ENCODE data around the gene HGS.

Gene HGS

DNA sequence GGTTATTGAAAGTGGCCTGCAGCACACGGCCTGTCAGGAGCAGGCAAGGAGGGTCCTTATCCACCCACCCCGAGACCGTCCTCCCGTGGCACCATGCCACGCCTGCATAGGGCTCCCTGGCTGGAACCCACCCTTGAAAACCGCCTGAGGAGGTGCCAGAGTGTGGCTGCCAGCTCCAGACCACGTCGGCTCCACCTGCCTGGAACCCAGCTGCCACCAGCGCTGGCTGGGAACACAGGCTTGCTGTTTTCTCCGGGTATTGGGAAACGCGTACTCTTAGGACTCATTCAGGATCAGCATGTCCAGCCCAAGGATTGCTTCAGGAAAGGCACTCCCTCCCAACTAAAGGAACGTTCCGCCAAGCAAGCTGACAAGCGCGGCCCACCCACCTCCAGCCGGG lies 6.9 kb upstream of the HGS start:
- no peak overlapping the region for H4K12ac ChIP-seq (ENCODE audit: low read depth, low read length)
- no peak overlapping the region for H3K23ac ChIP-seq (ENCODE audit: low read length)
- no peak overlapping the region for H3K9ac ChIP-seq (ENCODE audit: low read length)
- no peaks in the 10 kb centered on the region for H3K79me1 ChIP-seq (ENCODE audit: low read length)
- H3K27me3 ChIP-seq (ENCODE audit: insufficient read depth, low read length): no peaks in the 10 kb centered on the region
- H3K4ac ChIP-seq (ENCODE audit: low read depth, low read length): no peak overlapping the region
- peaks cover 35 to 43% of the 10 kb centered on the region in 2 experiments for H3K36me3 ChIP-seq (ENCODE audit: control insufficient read depth in 1 of 2, insufficient read depth in 2 of 2, low read length in 2 of 2)
- H2AFZ ChIP-seq (ENCODE audit: insufficient read depth, low read length, poor library complexity): no peak overlapping the region
- no peak overlapping the region for H3K4me2 ChIP-seq (ENCODE audit: low read length)
- DNase-seq: no peak
- WGBS (ENCODE audit: extremely low coverage, insufficient coverage, insufficient read length): no CpG with 5 or more reads among the region's 17 CpGs
- H2BK12ac ChIP-seq (ENCODE audit: low read length): no peak overlapping the region
- H3K4me1 ChIP-seq (ENCODE audit: control insufficient read depth in 1 of 2, insufficient read depth in 2 of 2, low read length in 2 of 2): no peaks in the 10 kb centered on the region
- H2AK5ac ChIP-seq (ENCODE audit: low read length): no peak overlapping the region
- H3K27ac ChIP-seq (ENCODE audit: low read depth, low read length): no peak overlapping the region
- H3K79me2 ChIP-seq (ENCODE audit: control insufficient read depth, insufficient read depth, low read length, poor library complexity): no peaks in the 10 kb centered on the region
- no peak overlapping the region for H2BK120ac ChIP-seq (ENCODE audit: insufficient read depth, low read length, poor library complexity)
- no peak overlapping the region for H3K18ac ChIP-seq (ENCODE audit: low read length)
- H4K8ac ChIP-seq (ENCODE audit: low read depth, low read length): no peak overlapping the region
- no peak overlapping the region for H2BK5ac ChIP-seq (ENCODE audit: low read depth, low read length, poor library complexity)
- peaks cover 1% of the 10 kb centered on the region for H3K9me3 ChIP-seq (ENCODE audit: insufficient read depth, low read depth, low read length)
- H3K4me3 ChIP-seq (ENCODE audit: low read depth, low read length): no peak overlapping the region
- no peak overlapping the region for H3K14ac ChIP-seq (ENCODE audit: low read length)
- no peak overlapping the region for H4K91ac ChIP-seq (ENCODE audit: low read depth, low read length)

GRCh38 chr17:81680150-81680549 lies 3.7 kb upstream of the HGS start:
- Histone ChIP-seq H3K36me3 (ENCODE audit: control insufficient read depth in 1 of 2, insufficient read depth in 2 of 2, low read length in 2 of 2) (peaks cover 11 to 17% of the 10 kb centered on the region in 2 experiments), H3K4me3 (ENCODE audit: low read depth, low read length) (no peak overlapping the region), H2BK12ac (ENCODE audit: low read length) (no peak overlapping the region), H3K27ac (ENCODE audit: low read depth, low read length) (no peak overlapping the region), H2BK120ac (ENCODE audit: insufficient read depth, low read length, poor library complexity) (no peak overlapping the region), H2BK5ac (ENCODE audit: low read depth, low read length, poor library complexity) (no peak overlapping the region), H3K9ac (ENCODE audit: low read length) (no peak overlapping the region), H3K79me1 (ENCODE audit: low read length) (peaks cover 10% of the 10 kb centered on the region), H3K9me3 (ENCODE audit: insufficient read depth, low read depth, low read length) (no peaks in the 10 kb centered on the region), H3K4me1 (ENCODE audit: control insufficient read depth in 1 of 2, insufficient read depth in 2 of 2, low read length in 2 of 2) (peaks cover 12 to 13% of the 10 kb centered on the region in 2 experiments), H4K12ac (ENCODE audit: low read depth, low read length) (no peak overlapping the region), H3K14ac (ENCODE audit: low read length) (no peak overlapping the region), H3K23ac (ENCODE audit: low read length) (no peak overlapping the region), H2AK5ac (ENCODE audit: low read length) (no peak overlapping the region), H4K91ac (ENCODE audit: low read depth, low read length) (no peak overlapping the region), H4K8ac (ENCODE audit: low read depth, low read length) (no peak overlapping the region), H3K4ac (ENCODE audit: low read depth, low read length) (no peak overlapping the region), H3K27me3 (ENCODE audit: insufficient read depth, low read length) (no peaks in the 10 kb centered on the region), H3K4me2 (ENCODE audit: low read length) (no peak overlapping the region), H2AFZ (ENCODE audit: insufficient read depth, low read length, poor library complexity) (no peak overlapping the region), H3K18ac (ENCODE audit: low read length) (no peak overlapping the region), H3K79me2 (ENCODE audit: control insufficient read depth, insufficient read depth, low read length, poor library complexity) (peaks cover 19% of the 10 kb centered on the region)
- no CpG with 5 or more reads among the region's 11 CpGs for WGBS (ENCODE audit: extremely low coverage, insufficient coverage, insufficient read length)
- DNase-seq: no peak

DNA sequence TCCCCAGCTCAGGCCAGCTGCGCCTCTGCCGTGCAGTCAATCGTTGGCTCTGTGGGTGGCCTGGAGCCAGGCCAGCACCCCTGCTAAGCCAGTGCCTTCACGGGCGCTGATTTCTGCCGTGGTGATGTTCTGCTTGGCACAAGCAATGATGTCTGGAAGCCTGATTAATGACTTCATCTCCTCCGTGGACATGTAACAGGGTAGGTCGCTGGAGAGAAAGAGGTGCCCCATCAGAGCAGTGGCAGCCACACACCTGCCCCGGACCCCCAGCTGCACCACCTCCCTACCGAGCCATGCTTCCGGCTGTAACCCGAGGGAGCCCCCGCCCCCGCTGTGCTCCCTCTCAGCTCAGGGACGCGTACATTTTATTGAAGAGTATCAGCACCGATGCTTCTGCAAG lies 2.1 kb upstream of the HGS start:
- Histone ChIP-seq H3K18ac (ENCODE audit: low read length) (no peak overlapping the region), H4K8ac (ENCODE audit: low read depth, low read length) (no peak overlapping the region), H2BK120ac (ENCODE audit: insufficient read depth, low read length, poor library complexity) (no peak overlapping the region), H3K4me1 (ENCODE audit: control insufficient read depth in 1 of 2, insufficient read depth in 2 of 2, low read length in 2 of 2) (peaks cover 15 to 16% of the 10 kb centered on the region in 2 experiments), H3K4me2 (ENCODE audit: low read length) (no peak overlapping the region), H3K14ac (ENCODE audit: low read length) (no peak overlapping the region), H2BK12ac (ENCODE audit: low read length) (no peak overlapping the region), H3K4me3 (ENCODE audit: low read depth, low read length) (no peak overlapping the region), H4K91ac (ENCODE audit: low read depth, low read length) (no peak overlapping the region), H3K4ac (ENCODE audit: low read depth, low read length) (no peak overlapping the region), H3K27ac (ENCODE audit: low read depth, low read length) (no peak overlapping the region), H3K36me3 (ENCODE audit: control insufficient read depth in 1 of 2, insufficient read depth in 2 of 2, low read length in 2 of 2) (peaks cover 21 to 32% of the 10 kb centered on the region in 2 experiments), H3K27me3 (ENCODE audit: insufficient read depth, low read length) (no peaks in the 10 kb centered on the region), H2AK5ac (ENCODE audit: low read length) (no peak overlapping the region), H3K9ac (ENCODE audit: low read length) (no peak overlapping the region), H3K79me2 (ENCODE audit: control insufficient read depth, insufficient read depth, low read length, poor library complexity) (peaks cover 20% of the 10 kb centered on the region), H2BK5ac (ENCODE audit: low read depth, low read length, poor library complexity) (no peak overlapping the region), H3K79me1 (ENCODE audit: low read length) (peaks cover 10% of the 10 kb centered on the region), H3K23ac (ENCODE audit: low read length) (no peak overlapping the region), H2AFZ (ENCODE audit: insufficient read depth, low read length, poor library complexity) (no peak overlapping the region), H4K12ac (ENCODE audit: low read depth, low read length) (no peak overlapping the region), H3K9me3 (ENCODE audit: insufficient read depth, low read depth, low read length) (no peaks in the 10 kb centered on the region)
- DNase-seq: no peak
- no CpG with 5 or more reads among the region's 17 CpGs for WGBS (ENCODE audit: extremely low coverage, insufficient coverage, insufficient read length)

DNA sequence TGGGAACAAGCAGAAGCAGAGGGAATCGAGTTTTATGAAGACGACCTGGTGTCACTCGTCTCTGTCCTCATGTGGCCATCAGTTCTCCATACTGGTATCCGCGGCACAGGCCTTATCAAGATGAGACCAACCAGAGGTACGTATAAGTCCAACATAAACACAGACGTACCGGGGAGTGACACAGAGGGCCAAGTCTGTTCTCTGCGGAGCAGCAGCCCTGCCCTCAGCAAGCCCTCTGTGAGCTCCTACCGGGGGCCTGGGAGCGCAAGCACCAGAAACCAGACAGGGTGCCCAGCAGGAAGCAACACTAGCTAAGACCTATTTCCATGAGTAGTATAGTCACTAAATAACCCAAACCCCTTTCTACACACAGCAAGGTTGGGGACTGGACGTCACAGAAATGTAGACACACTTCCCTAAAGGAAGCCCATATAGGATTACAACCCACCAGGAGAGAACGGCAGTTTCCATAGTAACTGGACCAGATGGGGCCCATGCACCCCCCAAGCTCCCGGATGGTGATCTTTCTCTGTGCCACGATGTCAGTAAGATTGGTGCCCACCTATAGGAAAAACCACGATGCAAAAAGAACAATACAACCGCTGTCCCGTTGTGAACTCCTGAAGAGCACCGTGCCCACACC lies 1.1 kb upstream of the HGS start:
- Histone ChIP-seq H4K8ac (ENCODE audit: low read depth, low read length) (peak overlapping the region; percentile 94), H3K4me1 (ENCODE audit: control insufficient read depth in 1 of 2, insufficient read depth in 2 of 2, low read length in 2 of 2) (peaks cover 15 to 16% of the 10 kb centered on the region in 2 experiments), H2BK12ac (ENCODE audit: low read length) (no peak overlapping the region), H3K9me3 (ENCODE audit: insufficient read depth, low read depth, low read length) (no peaks in the 10 kb centered on the region), H3K79me1 (ENCODE audit: low read length) (peaks cover 10% of the 10 kb centered on the region), H3K18ac (ENCODE audit: low read length) (peak overlapping the region; percentile 93), H3K4me2 (ENCODE audit: low read length) (peak overlapping the region; percentile 68), H3K27ac (ENCODE audit: low read depth, low read length) (no peak overlapping the region), H3K27me3 (ENCODE audit: insufficient read depth, low read length) (no peaks in the 10 kb centered on the region), H2BK5ac (ENCODE audit: low read depth, low read length, poor library complexity) (no peak overlapping the region), H3K9ac (ENCODE audit: low read length) (peak overlapping the region; percentile 98), H2AFZ (ENCODE audit: insufficient read depth, low read length, poor library complexity) (peak overlapping the region; percentile 87), H3K79me2 (ENCODE audit: control insufficient read depth, insufficient read depth, low read length, poor library complexity) (peaks cover 20% of the 10 kb centered on the region), H3K23ac (ENCODE audit: low read length) (no peak overlapping the region), H3K14ac (ENCODE audit: low read length) (peak overlapping the region; percentile 97), H3K4me3 (ENCODE audit: low read depth, low read length) (peak overlapping the region; percentile 92), H4K12ac (ENCODE audit: low read depth, low read length) (peak overlapping the region; percentile 92), H3K36me3 (ENCODE audit: control insufficient read depth in 1 of 2, insufficient read depth in 2 of 2, low read length in 2 of 2) (peaks cover 32 to 42% of the 10 kb centered on the region in 2 experiments), H2AK5ac (ENCODE audit: low read length) (peak overlapping the region; percentile 85), H3K4ac (ENCODE audit: low read depth, low read length) (peak overlapping the region; percentile 90), H2BK120ac (ENCODE audit: insufficient read depth, low read length, poor library complexity) (peak overlapping the region; percentile 87), H4K91ac (ENCODE audit: low read depth, low read length) (no peak overlapping the region)
- no peak for DNase-seq
- WGBS (ENCODE audit: extremely low coverage, insufficient coverage, insufficient read length): no CpG with 5 or more reads among the region's 19 CpGs
